ENCODE results near the gene RPGRIP1L. TPM values are rescaled to one million over a fixed set of nuclear protein-coding genes. Genes with fewer than 3 reads are reported as not detected.

The RPGRIP1L gene
- total RNA-seq, 1 experiment from 2014 or later = 9.8 TPM

DNA sequence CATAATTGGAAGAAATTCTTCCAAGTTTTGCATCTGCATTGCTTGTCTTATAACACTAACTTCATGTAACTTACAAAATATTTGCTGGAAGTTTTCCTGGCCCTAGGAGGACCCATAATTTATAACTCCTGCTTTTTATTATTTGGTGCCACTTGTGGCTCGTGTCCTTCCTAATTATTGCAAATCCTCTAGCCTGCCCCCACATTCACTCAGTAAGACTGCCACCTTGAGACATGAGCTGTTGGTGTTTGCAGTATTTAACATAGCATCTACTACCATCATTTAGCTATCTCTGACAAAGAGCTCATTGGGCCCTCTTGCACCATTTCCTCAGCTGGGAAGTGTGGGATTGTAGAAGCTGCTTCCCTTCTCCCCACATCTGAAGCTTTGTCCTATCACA, 49.8 kb upstream of the RPGRIP1L start (continued):
- TF ChIP-seq, protein P1, sequence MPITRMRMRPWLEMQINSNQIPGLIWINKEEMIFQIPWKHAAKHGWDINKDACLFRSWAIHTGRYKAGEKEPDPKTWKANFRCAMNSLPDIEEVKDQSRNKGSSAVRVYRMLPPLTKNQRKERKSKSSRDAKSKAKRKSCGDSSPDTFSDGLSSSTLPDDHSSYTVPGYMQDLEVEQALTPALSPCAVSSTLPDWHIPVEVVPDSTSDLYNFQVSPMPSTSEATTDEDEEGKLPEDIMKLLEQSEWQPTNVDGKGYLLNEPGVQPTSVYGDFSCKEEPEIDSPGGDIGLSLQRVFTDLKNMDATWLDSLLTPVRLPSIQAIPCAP (CRISPR knock-in tag; IDR thresholded peaks at IDR 0.05) = no peak
- TF ChIP-seq, protein P2, sequence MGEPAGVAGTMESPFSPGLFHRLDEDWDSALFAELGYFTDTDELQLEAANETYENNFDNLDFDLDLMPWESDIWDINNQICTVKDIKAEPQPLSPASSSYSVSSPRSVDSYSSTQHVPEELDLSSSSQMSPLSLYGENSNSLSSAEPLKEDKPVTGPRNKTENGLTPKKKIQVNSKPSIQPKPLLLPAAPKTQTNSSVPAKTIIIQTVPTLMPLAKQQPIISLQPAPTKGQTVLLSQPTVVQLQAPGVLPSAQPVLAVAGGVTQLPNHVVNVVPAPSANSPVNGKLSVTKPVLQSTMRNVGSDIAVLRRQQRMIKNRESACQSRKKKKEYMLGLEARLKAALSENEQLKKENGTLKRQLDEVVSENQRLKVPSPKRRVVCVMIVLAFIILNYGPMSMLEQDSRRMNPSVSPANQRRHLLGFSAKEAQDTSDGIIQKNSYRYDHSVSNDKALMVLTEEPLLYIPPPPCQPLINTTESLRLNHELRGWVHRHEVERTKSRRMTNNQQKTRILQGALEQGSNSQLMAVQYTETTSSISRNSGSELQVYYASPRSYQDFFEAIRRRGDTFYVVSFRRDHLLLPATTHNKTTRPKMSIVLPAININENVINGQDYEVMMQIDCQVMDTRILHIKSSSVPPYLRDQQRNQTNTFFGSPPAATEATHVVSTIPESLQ (CRISPR knock-in tag; IDR thresholded peaks at IDR 0.05) = no peak
- no peak for TF ChIP-seq ZSCAN18 (CRISPR knock-in tag; IDR thresholded peaks at IDR 0.05)
- no peak for TF ChIP-seq ZNF232 (CRISPR knock-in tag; IDR thresholded peaks at IDR 0.05)
- no peak for TF ChIP-seq GRHL2 (CRISPR knock-in tag; IDR thresholded peaks at IDR 0.05; ENCODE audit: insufficient replicate concordance, severe bottlenecking)
- TF ChIP-seq E2F5 (CRISPR knock-in tag; IDR thresholded peaks at IDR 0.05) = no peak
- TF ChIP-seq, protein P3, sequence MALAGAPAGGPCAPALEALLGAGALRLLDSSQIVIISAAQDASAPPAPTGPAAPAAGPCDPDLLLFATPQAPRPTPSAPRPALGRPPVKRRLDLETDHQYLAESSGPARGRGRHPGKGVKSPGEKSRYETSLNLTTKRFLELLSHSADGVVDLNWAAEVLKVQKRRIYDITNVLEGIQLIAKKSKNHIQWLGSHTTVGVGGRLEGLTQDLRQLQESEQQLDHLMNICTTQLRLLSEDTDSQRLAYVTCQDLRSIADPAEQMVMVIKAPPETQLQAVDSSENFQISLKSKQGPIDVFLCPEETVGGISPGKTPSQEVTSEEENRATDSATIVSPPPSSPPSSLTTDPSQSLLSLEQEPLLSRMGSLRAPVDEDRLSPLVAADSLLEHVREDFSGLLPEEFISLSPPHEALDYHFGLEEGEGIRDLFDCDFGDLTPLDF (CRISPR knock-in tag; IDR thresholded peaks at IDR 0.05) = no peak

- CTCF ChIA-PET = interaction anchor here (5.2 kb wide), 1 partner anchor 9 kb away, joined by 53 read pairs; no protein-coding TSS in a partner anchor
- no peak for ATAC-seq
- TF ChIP-seq ZSCAN18 (CRISPR knock-in tag; IDR thresholded peaks at IDR 0.05) (no peak), CREB1 (CRISPR knock-in tag; IDR thresholded peaks at IDR 0.05) (no peak), IRF2 (CRISPR knock-in tag; IDR thresholded peaks at IDR 0.05; ENCODE audit: borderline replicate concordance, low read depth) (no peak), EMX1 (CRISPR knock-in tag; IDR thresholded peaks at IDR 0.05) (no peak), ELF4 (CRISPR knock-in tag; IDR thresholded peaks at IDR 0.05; ENCODE audit: low read depth) (no peak), CTCF (IDR thresholded peaks at IDR 0.05) (no peak), CREM (CRISPR knock-in tag; IDR thresholded peaks at IDR 0.05) (no peak), ZNF425 (CRISPR knock-in tag; conservative IDR thresholded peaks at IDR 0.05) (no peak), RELA (CRISPR knock-in tag; IDR thresholded peaks at IDR 0.05; ENCODE audit: borderline replicate concordance) (no peak), USF1 (CRISPR knock-in tag; IDR thresholded peaks at IDR 0.05) (no peak), SMAD4 (CRISPR knock-in tag; IDR thresholded peaks at IDR 0.05) (no peak), SOX15 (CRISPR knock-in tag; IDR thresholded peaks at IDR 0.05) (no peak)
- TF ChIP-seq, protein P3 (CRISPR knock-in tag; IDR thresholded peaks at IDR 0.05) = no peak
- TF ChIP-seq, protein P4, sequence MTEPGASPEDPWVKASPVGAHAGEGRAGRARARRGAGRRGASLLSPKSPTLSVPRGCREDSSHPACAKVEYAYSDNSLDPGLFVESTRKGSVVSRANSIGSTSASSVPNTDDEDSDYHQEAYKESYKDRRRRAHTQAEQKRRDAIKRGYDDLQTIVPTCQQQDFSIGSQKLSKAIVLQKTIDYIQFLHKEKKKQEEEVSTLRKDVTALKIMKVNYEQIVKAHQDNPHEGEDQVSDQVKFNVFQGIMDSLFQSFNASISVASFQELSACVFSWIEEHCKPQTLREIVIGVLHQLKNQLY (CRISPR knock-in tag; IDR thresholded peaks at IDR 0.05) = no peak
These were observed 48.9 kb upstream of the RPGRIP1L start for GRCh38 chr16:53752560-53752959.

More at GRCh38 chr16:53752560-53752959, 48.9 kb upstream of the RPGRIP1L start:
- H3K36me3 Mint-ChIP-seq = no peaks in the 10 kb centered on the region
- H3K9me3 Mint-ChIP-seq = peaks cover 6% of the 10 kb centered on the region
- no peaks in the 10 kb centered on the region for H3K27me3 Mint-ChIP-seq (ENCODE audit: low read depth)
- no peak overlapping the region for H3K4me3 Mint-ChIP-seq
- peaks cover 16% of the 10 kb centered on the region for H3K4me1 Mint-ChIP-seq
- POLR2A ChIA-PET = no interaction called here
- DNase-seq (ENCODE audit: low spot score) = no peak
- no peak overlapping the region for H3K27ac Mint-ChIP-seq

Data from WTC11 (cell line).